NCI-H69 (cell line): Measurements from ENCODE around the gene PSMD2.
"Not testable (repeated sequence)": the region's sequence is repeated elsewhere in the genome, so short reads cannot be mapped to it uniquely, and the experiment has no call there.

Source experiments
- DNase-seq: peaks from one replicate; lab custom pipeline; 2025; lab: John Stamatoyannopoulos, UW

The PSMD2 gene

DNA sequence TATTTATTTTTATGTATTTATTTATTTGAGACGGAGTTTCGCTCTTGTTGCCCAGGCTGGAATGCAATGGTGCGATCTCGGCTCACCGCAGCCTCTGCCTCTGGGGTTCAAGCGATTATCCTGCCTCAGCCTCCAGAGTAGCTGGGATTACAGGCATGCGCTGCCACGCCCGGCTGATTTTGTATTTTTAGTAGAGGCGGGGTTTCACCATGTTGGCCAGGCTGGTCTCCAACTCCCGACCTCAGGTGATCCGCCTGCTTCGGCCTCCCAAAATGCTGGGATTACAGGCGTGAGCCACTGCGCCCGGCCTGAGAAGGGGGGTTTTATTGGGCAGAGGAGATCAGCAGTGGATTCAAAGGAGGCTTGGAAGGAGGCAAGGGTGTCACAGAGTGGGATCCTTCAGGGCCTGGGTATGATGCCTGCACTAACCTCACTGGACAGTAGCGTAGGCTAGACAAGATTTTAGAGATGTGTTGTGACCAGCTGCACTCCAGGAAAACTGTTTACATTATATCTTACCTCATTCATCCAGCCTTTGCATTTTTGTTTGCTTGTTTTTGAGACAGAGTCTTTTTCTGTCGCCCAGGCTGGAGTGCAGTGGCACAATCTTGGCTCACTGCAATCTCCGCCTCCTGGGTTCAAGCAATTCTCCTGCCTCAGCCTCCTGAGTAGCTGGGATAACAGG is 40.6 kb downstream of the PSMD2 start:
- DNase-seq, result not testable (repeated sequence)

- DNase-seq, result no peak
These were observed 42.9 kb downstream of the PSMD2 start for GRCh38 chr3:184341925-184342324.

DNA sequence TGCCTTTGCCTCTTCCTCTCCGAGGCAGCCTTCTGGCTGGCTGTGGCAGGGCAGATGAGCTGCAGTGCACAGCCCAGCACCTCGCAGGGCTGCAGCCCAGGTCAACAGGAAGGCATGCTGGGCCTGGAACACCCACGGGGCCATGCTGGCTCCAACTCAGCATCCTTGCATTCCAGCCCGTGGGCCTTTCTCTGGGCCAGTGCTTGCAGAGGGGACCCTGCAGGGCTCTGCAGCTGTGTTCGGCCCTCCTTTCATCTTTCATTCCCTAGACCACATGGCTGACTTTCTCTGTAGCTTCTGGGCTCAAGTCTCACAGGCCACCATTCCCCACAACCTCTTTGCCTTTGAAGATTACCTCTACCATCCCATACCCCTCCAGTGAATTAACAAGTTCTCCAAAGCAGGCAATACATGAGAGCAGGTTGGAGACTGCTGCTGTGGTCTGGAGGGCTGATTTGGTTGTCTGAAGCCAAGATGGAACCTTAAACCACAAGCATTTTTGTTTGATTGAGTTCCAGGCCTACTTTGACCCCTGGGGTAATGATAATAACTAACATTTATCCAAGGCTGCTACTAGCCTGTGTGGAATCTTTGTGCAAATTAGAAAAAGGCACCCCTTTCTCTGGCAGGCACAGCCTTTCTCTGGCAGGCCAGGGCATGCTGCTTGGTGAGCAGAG is 44.3 kb downstream of the PSMD2 start:
- no peak for DNase-seq

DNA sequence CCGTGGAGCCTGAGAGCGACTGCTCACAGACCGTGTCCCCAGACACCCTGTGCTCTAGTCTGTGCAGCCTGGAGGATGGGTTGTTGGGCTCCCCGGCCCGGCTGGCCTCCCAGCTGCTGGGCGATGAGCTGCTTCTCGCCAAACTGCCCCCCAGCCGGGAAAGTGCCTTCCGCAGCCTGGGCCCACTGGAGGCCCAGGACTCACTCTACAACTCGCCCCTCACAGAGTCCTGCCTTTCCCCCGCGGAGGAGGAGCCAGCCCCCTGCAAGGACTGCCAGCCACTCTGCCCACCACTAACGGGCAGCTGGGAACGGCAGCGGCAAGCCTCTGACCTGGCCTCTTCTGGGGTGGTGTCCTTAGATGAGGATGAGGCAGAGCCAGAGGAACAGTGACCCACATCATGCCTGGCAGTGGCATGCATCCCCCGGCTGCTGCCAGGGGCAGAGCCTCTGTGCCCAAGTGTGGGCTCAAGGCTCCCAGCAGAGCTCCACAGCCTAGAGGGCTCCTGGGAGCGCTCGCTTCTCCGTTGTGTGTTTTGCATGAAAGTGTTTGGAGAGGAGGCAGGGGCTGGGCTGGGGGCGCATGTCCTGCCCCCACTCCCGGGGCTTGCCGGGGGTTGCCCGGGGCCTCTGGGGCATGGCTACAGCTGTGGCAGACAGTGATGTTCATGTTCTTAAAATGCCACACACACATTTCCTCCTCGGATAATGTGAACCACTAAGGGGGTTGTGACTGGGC is 45.7 kb downstream of the PSMD2 start:
- DNase-seq, result no peak

- peak; percentile 78 for DNase-seq
These were observed 46.5 kb downstream of the PSMD2 start for GRCh38 chr3:184345317-184346144.

DNA sequence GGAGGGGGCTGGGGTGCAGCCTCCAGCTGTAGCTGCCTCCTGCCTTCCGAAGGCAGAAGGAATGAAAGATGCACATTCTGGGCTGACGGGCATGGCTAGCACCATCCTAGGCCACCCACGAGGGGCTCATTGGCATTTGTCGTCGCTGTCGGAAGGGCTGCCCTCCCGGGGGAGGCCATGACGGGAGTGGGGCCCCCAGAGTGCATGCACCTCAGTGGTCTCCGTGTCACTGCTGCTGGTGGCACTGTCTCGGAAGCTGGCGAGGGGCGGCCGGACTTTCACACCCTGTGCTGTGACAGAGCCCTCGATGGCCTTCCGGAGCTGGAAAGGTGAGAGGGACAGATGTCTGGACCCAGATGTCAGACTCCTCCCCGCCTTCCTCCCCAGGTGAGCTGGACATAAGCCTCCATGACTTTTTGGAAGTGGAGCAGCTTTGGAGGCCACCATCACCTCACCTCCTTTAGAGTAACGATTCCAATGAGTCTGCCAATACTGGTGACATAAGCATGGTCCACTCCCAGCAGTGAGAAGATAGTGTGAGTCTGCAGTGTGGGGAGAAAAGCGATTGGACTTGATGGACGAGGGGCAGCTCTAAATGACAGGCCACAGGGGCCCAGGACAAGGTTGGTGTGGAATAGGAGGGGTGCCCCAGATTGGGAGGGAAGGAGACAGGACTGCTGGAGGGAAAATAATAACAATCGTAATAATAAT is 47.6 kb downstream of the PSMD2 start:
- no peak for DNase-seq

DNA sequence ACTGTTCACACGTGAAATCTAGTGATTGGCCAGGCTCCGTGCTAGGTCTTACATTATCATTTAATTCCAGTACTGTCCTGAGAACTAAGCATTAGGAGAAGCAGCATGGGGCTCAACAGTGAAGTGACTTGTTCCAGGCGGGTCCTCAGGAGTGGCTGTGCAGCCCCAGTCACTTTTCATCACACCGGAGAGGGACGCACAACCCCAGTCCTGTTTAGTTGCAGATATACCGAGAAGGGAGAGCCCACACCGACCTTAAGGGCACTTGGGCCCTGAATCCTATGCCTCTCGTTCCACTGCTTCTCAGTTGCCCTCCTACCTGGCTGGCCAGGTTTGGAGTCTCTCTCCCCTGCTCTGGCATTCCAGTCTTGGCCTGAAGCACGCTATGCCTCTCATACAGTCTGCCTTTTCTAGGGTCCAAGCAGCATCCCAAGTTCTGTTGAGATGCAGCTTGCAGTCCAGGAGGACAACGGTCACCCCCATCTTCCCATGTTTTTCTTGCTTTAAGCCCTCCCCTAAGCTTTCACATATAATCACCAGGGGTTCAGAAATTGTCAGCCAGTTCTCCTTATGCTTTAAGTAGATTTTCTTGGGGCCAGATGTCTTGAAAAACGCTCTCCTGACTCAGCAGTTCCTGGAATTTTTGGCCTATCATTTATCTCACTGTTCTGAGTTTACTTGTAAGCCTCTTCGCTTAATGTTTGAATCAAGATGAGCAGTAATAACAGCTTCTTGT is 48.4 kb downstream of the PSMD2 start:
- DNase-seq, result no peak

DNA sequence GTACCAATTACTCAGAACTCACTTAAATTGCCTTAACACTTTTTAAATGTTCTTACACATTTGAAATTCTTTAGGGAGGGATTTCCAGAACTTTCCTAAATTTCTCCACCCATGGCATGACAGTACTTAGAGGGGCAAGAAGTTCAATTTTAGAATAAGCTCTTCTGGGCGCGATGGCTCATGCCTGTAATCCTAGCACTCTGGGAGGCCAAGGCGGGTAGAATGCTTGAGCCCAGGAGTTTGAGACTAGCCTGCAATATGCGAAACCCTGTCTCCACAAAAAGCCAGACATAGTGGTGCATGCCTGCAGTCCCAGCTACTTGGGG is 49.0 kb downstream of the PSMD2 start:
- DNase-seq, result no peak

- no peak for DNase-seq
These were observed 50.8 kb downstream of the PSMD2 start for GRCh38 chr3:184349563-184350470.

GRCh38 chr3:184350618-184351017 is 51.6 kb downstream of the PSMD2 start:
- DNase-seq, result no peak

DNA sequence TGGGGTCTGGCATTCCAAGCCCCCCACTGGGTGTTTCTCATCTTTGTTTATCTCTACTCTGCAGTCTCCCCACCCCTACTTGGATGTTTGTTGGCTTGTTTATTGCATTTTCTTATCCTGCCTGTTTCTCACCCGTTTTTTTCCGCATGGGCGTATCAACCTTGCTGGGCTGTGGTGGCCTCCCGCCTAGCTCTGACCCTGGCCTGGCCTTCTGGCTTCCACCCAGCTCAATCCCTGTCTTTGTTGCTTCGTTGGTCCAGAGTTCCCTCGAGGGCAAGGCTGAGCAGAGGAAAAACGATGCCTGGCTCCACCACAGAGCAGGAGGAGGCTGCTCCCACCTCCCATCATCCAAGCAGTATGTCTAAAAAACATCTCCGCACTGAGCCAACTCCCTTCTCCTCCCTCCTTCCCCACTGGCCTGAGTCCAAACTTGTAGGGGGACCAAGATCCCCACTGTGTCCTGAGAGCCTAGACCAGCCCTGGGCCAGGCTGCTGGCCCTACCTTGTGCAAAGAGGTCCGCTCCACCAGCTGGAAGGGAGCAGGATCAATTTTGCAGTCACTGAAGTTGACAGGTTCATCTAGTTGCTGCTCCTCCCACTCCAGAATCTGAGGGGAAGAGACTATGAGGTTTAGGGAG is 52.6 kb downstream of the PSMD2 start:
- DNase-seq, result no peak

GRCh38 chr3:184352149-184352785 is 53.2 kb downstream of the PSMD2 start:
- DNase-seq, result no peak

GRCh38 chr3:184352897-184353545 is 54.0 kb downstream of the PSMD2 start:
- DNase-seq, result no peak

GRCh38 chr3:184353546-184353941 is 54.5 kb downstream of the PSMD2 start:
- no peak for DNase-seq

GRCh38 chr3:184354121-184354728 is 55.2 kb downstream of the PSMD2 start:
- DNase-seq, result peak; percentile 51

DNA sequence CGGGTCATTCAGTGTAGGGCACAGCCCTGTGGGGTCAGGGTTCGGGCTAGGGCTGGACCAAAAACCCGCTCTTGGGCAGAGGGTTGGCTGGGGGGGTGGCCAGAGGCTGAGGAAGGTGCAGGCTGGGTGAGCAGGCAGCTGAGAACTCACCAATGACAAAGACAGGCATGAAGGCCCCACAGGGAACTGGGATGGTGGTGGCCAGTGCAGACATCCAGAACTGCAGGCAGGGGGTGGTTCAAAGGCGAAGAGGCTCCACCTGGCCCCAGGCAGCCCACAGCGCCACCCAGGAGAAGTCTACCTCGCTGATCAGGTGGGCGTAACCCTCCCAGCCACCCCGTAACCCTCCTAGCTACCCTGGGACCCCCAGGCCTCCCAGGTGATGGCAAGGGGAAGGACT is 55.7 kb downstream of the PSMD2 start:
- DNase-seq, result no peak

- no peak for DNase-seq
These were observed 56.4 kb downstream of the PSMD2 start for GRCh38 chr3:184355261-184356040.
